HL-60/S4 treated with retinoic acid at 250 ng/mL for 4 days and 3 days (cell line): ENCODE measurements around the gene FCER2.
"Not testable (repeated sequence)": the region's sequence is repeated elsewhere in the genome, so short reads cannot be mapped to it uniquely, and the experiment has no call there.

Source experiments
- in situ Hi-C: fragments of 300-500 bp; cut with MboI; formaldehyde crosslinking; loops from 2 replicates; pipeline ENCODE4 v1.7.0; 2022; ENCODE audit warnings: low sequenced_read_pairs

FCER2 gene

DNA sequence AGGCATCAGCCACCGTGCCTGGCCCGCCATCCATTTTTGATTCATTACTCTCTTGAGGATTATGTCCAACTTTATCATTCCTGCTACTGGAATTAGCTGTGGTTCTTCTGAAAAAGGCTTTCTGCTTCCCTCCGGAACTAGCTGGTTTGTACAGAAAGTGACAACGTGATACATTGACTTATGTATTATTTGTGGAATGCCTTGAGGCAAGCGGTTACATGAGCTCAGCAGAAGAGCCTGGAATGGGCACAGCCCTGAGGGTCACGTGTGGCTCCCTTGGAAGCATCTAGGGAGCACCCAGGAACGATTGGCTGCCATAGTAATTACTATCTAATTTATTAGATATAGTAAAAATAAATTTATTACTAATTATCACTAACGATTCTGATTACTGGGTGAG is 47.5 kb downstream of the FCER2 start:
- in situ Hi-C loops, result no loop called here

DNA sequence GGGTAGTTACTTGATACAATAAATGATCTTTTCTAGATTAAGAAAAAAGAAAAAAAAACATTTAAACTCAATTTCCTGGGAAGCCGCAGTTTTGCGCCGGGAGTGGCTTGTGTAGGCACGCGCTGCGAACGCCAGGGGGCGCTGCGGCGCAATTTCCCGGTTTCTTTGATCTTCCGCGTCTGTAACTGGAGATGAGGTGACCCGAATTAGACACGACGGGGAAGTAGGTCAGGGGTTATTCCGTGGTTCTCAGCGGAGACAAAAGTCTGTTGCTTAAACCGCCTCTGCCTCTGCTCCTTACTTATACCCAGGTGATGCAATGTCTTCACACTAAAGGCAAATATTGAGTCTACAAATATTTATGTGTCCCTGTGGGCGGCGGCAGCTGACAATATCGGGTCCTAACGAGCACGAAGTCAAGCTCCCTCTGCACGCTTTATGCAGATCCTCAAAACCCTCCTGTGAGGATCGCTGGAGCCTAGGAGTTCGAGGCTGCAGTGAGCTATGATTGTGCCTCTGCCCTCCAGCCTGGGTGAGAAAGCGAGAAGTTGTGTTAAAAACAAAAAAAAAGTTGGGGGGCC is 49.8 kb downstream of the FCER2 start:
- in situ Hi-C loops, result no loop called here

DNA sequence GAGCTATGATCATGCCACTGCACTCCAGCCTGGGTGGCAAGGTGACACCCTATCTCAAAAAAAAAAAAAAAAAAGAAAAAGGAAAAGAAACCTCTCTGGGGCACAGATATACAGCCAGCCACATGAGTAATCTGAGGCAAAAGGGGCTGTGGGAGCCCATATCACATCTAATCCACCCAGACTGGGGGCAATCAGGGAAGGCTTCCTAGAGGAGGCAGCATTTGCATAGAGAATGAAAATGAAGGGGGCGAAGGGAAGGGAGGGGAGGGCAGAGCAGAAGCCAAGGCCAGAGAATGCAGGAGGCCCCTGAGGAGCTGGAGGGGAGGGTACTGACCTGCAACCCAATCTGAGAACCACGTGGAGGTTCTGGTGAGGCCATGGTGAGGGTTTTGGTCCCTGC is 51.8 kb downstream of the FCER2 start:
- in situ Hi-C loops, result no loop called here

DNA sequence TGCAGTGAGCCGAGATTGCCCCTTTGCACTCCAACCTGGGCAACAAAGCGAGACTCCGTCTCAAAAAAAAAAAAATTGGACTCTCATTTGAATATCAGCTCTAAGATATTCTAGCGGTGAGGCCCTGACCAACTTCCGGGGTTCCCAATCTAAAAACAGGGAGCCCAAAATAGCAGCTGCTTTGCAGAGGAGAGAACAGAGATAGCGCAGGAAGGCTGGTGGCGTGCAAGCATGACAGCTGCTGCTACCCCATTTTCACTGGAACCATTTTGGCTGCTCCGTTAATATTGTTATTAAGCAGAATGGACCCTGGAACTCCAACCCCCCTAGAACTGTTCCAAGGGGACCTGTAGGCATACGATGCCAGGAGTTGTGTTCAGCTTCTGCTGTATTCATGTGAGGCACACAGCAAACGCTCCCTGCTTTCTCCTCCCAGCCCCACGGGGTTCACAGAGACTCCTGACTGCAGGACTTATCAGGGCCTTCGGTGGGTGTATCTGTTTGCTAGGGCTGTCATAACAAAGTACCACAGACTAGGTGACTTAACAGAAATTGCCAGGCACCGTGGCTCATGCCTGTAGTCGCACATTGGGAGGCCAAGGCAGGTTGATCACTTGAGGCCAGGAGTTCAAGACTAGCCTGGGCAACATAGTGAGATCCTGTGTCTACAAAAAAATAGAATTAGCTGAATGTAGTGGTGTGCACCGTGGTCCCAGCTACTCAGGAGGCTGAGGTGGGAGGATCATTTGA is 53.5 kb downstream of the FCER2 start:
- in situ Hi-C loops, result no loop called here

DNA sequence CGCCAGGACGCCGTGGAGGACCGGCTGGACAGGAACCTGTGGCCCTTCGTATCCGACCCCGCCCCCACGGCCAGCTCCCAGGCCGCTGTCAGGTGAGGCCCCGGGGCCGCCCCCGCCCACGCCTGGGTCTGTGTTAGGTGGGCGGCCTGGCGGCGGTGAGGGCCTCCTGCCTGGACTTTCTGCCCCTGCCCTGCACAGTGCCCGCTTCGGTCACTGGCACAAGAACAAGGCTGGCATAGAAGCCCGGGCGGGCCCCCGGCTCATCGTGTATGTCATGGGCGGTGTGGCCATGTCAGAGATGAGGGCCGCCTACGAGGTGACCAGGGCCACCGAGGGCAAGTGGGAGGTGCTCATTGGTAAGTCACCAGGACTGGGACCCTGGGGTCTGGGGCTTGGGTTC is 54.8 kb downstream of the FCER2 start:
- in situ Hi-C loops, result no loop called here

DNA sequence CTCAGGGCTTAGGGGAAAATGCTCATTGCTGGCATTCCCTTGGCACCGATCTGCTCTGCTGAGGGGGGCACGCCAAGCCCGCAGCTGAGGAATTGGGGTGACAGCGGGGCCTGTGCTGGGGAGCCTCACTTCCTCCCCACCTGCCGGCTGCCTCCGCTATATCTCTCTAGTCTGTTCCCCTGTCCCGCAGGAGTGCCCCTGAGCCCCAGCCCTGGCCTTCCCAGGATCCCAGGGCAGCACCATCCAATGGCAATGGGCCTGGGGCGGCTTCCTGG is 55.6 kb downstream of the FCER2 start:
- in situ Hi-C loops, result no loop called here

DNA sequence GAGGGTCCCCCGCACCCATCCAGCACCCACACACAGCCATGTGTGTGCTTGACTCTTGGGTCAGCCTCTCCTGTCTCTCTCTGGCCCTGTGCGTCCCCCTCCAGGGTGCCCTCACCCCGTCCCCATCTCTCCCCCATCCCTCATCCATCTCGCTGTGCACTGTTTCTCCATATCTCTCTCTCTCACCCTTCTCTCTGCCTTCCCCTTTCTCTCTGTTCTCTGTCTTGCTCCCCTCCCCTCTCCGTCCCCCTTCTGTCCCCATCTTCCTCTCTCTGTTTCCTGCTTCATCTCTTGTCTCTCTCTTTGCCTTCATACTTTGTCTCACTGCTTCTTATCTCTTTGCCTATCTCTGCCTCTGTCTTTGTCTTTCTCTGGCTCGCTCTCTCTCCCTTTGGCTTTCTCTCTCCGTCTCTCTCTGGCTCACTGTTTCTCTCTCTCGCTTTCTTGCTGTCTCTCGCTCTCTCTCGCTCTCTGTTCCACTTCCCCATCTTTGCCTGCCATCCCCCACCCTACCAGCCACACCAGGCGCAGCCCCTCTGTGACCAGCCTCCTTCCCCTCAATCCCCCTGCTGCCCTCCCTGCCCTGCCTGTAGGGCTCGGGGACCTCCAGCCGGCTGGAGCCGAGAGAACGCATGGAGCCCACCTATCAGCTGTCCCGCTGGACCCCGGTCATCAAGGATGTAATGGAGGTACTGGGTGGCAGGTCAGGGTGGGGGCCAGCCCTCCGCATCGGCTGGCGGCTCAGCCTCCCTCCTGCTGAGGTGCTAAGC is 56.1 kb downstream of the FCER2 start:
- in situ Hi-C loops, result no loop called here

DNA sequence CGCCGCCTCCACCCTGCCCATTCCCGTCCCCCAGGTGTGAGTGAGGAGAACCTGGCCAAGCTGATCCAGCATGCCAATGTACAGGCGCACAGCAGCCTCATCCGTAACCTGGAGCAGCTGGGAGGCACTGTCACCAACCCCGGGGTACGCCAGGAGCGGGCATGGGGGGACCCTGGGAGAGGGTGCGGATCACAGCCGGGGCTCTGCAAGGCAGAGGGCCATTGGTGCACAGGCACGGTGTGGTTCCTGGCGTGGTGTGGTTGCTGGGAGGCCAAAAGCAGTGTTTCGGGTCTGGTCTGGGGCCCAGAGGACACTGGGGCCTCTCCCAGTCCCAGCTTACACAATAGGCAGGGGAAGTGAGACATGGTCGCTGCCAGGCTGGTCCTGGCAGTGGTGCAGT is 56.8 kb downstream of the FCER2 start:
- in situ Hi-C loops, result no loop called here

DNA sequence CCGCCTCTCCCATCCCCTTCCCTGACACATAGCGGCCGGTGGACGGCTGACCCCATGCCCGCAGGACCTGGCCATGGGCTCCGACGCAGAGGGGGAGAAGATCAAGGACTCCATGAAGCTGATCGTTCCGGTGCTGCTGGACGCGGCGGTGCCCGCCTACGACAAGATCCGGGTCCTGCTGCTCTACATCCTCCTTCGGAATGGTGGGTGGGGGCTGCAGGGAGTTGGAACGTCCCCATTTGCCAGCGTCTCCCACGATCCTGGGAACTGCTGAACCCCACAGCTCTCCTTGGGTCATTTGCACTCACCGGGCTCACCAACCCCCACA is 57.4 kb downstream of the FCER2 start:
- in situ Hi-C loops, result no loop called here

DNA sequence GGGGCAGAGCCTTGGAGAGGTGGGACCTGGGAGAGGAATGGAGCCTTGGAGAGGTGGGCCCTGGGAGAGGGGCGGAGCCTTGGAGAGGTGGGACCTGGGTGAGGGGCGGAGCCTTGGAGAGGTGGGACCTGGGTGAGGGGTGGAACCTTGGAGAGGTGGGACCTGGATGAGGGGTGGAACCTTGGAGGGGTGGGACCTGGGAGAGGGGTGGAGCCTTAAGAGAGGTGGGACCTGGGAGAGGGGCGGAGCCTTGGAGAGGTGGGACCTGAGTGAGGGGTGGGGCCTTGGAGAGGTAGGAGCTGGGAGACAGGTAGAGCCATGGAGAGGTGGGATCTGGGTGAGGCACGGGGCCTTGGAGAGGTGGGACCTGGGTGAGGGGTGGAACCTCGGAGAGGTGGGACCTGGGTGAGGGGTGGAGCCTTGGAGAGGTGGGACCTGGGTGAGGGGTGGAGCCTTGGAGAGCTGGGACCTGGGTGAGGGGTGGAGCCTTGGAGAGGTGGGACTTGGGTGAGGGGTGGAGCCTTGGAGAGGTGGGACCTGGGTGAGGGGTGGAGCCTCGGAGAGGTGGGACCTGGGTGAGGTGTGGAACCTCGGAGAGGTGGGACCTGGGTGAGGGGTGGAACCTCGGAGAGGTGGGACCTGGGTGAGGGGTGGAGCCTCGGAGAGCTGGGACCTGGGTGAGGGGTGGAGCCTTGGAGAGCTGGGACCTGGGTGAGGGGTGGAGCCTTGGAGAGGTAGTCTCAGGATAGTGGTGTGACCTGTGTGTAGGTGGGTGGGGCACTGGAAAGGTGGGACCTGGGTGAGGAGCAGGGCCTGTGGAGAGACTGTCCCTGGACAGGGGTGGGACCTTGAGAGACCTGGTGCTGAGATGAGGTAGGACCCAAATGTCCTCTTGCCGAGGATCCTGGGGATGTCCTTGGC is 58.0 kb downstream of the FCER2 start:
- in situ Hi-C loops, result not testable (repeated sequence)

DNA sequence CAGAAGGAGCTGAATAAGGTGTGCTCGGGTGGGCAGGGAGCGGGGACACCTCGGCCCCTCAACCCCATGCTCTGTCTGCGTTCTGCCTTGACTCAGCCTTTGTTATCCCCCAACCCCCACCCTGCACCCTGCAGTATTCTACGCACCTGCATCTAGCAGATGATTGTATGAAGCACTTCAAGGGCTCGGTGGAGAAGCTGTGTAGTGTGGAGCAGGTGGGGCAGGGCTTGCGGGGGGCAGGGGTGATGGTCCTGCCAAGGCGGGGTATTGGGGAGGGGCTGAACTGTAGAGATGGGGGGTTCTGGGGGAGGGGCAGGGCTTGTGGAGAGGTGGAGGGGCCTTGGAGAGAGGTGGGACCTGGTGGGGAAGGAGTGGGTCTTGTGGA is 58.9 kb downstream of the FCER2 start:
- in situ Hi-C loops, result no loop called here

DNA sequence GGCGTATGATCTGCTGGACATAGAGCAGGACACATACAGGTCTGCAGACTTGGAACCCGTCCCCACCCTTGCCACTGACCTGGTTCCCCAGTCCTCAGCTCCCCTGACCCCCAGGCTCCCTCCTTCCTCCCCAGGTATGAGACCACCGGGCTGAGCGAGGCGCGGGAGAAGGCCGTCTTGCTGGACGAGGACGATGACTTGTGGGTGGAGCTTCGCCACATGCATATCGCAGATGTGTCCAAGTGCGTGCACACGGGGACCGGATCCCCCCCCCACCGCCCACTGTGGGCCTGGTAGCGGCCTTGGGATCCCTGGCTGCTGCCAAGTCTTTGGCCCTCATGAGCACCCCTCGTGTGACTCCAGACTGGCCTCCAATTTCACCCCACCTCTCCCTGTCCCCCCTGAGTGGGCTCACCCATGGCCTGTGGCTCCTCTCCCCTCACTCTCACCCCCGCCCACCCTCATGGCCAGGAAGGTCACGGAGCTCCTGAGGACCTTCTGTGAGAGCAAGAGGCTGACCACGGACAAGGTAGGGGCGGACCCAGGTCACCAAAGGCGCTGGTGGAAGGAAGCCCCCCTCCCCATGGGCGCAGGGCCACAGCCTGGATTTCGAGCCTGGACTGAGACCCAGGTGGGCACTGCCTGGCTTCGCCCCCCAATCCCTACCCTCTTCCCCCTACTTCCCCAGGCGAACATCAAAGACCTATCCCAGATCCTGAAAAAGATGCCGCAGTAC is 59.5 kb downstream of the FCER2 start:
- in situ Hi-C loops, result no loop called here

DNA sequence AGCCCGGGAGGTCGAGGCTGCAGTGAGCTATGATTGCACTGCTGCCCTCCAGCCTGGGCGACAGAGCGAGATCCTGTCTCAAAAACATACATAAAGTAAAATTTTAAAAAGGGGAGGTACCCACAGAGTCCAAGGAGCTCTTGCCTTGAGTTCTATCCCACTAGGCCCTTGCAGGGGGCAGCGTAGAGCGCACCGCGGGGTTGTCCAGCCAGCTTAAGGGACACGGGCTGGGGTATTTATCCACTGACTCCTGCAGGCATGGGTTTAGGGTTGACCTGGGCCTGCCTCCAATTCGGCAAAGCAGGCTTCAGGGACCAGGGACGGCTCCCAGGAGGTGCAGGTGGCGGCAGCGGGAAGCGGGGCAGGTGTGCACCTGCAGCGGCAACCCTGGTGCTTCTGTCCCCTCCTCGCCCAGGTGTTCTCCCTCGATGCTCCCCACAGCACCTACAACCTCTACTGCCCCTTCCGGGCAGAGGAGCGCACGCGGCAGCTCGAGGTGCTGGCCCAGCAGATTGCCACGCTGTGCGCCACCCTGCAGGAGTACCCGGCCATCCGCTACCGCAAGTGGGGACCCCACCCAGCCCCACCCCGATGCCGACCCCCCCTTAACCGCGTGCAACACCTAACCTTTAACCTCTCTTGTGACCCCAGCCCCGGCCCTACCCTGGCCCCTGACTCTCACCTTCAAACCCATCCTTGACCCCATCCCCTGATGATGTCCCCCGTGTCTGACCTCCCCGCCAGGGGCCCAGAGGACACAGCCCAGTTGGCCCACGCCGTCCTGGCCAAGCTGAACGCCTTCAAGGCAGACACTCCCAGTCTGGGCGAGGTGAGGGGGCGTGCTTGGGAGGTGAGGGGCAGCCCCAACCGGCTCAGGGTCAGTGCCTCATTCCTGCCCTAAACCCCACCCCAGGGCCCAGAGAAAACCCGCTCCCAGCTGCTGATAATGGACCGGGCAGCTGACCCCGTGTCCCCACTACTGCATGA is 60.3 kb downstream of the FCER2 start:
- in situ Hi-C loops, result no loop called here

DNA sequence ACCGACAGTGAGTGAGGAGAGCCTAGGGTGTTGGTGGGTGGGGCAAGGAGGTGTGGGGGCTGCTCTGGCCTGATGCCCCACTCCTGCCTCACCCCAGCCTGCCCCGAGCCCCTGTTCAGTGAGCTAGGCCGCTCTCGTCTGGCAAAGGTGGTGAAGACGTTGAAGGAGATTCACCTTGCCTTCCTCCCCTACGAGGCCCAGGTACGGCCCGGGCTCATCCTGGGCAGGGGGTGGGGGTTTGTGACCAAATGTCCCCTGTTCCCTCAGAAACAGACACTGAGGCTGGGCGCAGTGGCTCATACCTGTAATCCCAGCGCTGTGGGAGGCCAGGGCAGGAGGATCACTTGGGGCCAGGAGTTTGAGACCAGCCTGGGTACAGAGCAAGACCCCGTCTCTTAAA is 61.1 kb downstream of the FCER2 start:
- in situ Hi-C loops, result no loop called here

DNA sequence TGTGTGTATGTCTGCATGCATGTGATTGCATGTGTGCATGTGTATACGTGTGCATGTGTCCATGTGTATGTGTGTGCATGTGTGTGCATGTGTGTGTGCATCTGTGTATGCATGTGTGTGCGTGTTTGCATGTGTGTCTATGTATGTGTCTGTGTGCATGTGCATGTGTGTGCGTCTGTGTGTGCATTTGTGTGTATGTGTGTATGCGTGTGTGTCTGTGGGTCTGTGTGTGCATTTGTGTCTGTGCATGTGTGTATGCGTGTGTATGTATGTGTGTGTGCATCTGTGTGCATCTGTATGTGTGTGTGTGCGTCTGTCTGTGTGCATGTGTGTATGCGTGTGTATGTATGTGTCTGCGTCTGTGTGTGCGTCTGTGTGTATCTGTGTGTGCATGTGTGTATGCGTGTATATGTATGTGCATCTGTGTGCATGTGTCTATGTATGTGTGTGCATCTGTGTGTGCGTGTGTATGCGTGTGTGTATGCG is 62.0 kb downstream of the FCER2 start:
- in situ Hi-C loops, result no loop called here

DNA sequence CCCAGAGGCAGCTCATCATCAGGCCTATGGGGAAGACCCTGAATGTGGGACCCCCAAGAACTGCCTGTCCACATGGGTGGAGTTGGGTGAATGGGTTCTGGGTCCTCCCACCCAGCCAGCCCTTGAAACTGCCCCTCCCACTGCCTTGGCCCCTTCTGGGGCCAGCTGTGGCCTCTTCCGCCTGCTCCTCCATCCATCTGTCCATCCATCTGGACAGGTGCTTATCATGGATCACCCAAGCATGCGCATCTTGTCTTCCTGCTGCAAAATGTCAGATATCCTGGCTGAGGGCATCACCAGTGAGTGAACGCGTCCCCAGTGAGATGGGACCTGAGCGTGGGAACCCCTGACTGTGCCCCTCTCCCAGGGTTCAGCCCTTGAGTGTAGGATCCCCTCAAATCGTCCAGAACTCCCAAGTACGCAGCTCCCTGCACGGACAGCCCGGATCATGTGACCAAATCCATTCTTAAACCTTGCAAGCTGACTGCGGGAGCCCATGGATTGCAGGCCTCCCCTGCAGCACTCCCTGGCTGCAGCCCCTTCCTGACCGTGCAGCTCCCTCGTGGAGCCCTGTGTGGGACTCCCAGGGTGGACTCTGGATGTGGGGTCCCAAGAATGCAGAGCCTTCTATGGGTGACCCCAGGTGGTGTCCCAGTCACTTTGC is 63.0 kb downstream of the FCER2 start:
- in situ Hi-C loops, result no loop called here
